ENCODE measurements around the gene NID1.

DNA sequence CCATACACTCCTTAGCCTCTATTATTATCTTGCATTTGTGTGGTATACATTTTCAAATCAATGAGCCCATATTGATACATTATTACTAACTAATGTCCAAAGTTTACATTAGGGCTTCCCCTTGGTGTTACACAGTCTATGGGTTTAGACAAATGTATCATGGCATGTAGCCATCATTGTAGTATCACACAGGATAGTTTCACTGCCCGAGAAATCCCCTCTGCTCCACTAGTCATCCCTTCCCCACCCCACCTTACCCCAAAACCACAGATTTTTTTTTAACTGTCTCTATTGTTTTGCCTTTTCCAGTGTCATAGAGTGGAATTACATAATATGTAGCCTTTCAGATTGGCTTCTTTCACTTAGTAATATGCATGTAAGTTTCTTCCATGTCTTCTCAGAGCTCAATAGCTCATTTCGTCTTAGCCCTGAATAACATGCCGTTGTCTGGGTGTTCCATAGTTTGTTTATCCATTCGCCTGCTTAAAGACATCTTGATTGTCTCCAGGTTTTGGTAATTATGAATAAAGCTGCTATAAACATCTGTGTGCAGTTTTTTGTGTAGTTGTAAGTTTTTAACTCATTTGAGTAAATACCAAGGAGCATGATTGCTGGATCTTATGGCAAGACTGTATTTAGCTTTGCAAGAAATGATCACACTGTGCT lies 111.8 kb downstream of the NID1 start:
- no peak for TF ChIP-seq CTCF (IDR thresholded peaks at IDR 0.05)
- no peak for TF ChIP-seq POLR2A (IDR thresholded peaks at IDR 0.05)
